Mammary epithelial cell (primary cell): ENCODE measurements around the gene ACOT12.

Experiments
- CTCF ChIP-seq, 2 donors: IDR thresholded peaks in 1 of 2; conservative IDR thresholded peaks in 1 of 2; 2 replicates each; pipeline ENCODE4 v1.5.1; 2011 to 2012; ENCODE audit warnings: inconsistent platforms in 2 of 2, low read length in 2 of 2, mild to moderate bottlenecking in 2 of 2, control low read depth in 1 of 2, low read depth in 1 of 2; ENCODE audit not compliant: insufficient read depth in 1 of 2; ENCODE audit errors: extremely low read depth in 1 of 2
- EZH2 ChIP-seq: IDR thresholded peaks from 2 replicates; pipeline ENCODE4 v1.6.1; 2012; ENCODE audit warnings: low read length, inconsistent platforms, borderline replicate concordance

GRCh38 chr5:81427566-81427965 lies 33.6 kb upstream of the ACOT12 start:
- no peak for TF ChIP-seq EZH2
- no peak for TF ChIP-seq CTCF (conservative IDR thresholded peaks at IDR 0.05 in 1 of 2, IDR thresholded peaks at IDR 0.05 in 1 of 2; ENCODE audit: extremely low read depth in 1 of 2, insufficient read depth in 1 of 2, low read depth in 1 of 2, low read length in 2 of 2)
